ENCODE results near the gene STXBP1. TPM values are rescaled to one million over a fixed set of nuclear protein-coding genes. Genes with fewer than 3 reads are reported as not detected.

The STXBP1 gene
- total and polyA plus RNA-seq, 2 of the 13 experiments (the other 11 are each of a cell fraction or from before 2014, with no cell fraction given): 2.9 TPM

- FAIRE-seq: no peak
- BruUV-seq (replicated peaks): no TSS peak
- in situ Hi-C loops (cut with HindIII; ENCODE audit: extremely low pct_ligation_motif_present, low pct_unique_long_range_greater_than_20kb): no loop called here
- Histone ChIP-seq H3K4me2 (ENCODE audit: low read depth, low read length) (no peak overlapping the region), H3K4me3 (replicated peaks in 1 of 3; ENCODE audit: insufficient read depth in 1 of 3, low read depth in 2 of 3, low read length in 3 of 3) (no peak overlapping the region), H4K20me1 (ENCODE audit: insufficient read depth, low read length) (no peaks in the 10 kb centered on the region), H3K79me2 (ENCODE audit: insufficient read depth, low read length) (no peaks in the 10 kb centered on the region), H2AFZ (ENCODE audit: low read length) (no peak overlapping the region), H3K4me1 (ENCODE audit: insufficient read depth, low read length) (no peaks in the 10 kb centered on the region), H3K27me3 (ENCODE audit: control insufficient read depth in 1 of 2, insufficient read depth in 2 of 2, low read length in 2 of 2) (no peaks in the 10 kb centered on the region), H3K36me3 (replicated peaks in 1 of 2; ENCODE audit: control insufficient read depth in 1 of 2, insufficient read depth in 2 of 2, low read length in 2 of 2) (no peaks in the 10 kb centered on the region), H3K27ac (ENCODE audit: extremely low read length, insufficient read depth, low read length) (no peak overlapping the region), H3K9ac (ENCODE audit: insufficient read depth, low read depth, low read length) (no peak overlapping the region), H3K9me3 (ENCODE audit: low read length) (no peaks in the 10 kb centered on the region)
- no peak for DNase-seq (ENCODE audit: low spot score)
- CTCF ChIA-PET (ENCODE audit: low intra/inter-chr PET ratio, low total read pairs): no interaction called here
- intact Hi-C loops (cut with micrococcal nuclease; ENCODE audit: unreplicated experiment): no loop called here
- POLR2A ChIA-PET: no interaction called here
- WGBS (ENCODE audit: low lambda C conversion rate): 60% methylated on average over 2 of the region's 2 CpGs
- ATAC-seq: no peak
- TF ChIP-seq, protein P1, sequence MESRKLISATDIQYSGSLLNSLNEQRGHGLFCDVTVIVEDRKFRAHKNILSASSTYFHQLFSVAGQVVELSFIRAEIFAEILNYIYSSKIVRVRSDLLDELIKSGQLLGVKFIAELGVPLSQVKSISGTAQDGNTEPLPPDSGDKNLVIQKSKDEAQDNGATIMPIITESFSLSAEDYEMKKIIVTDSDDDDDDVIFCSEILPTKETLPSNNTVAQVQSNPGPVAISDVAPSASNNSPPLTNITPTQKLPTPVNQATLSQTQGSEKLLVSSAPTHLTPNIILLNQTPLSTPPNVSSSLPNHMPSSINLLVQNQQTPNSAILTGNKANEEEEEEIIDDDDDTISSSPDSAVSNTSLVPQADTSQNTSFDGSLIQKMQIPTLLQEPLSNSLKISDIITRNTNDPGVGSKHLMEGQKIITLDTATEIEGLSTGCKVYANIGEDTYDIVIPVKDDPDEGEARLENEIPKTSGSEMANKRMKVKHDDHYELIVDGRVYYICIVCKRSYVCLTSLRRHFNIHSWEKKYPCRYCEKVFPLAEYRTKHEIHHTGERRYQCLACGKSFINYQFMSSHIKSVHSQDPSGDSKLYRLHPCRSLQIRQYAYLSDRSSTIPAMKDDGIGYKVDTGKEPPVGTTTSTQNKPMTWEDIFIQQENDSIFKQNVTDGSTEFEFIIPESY (CRISPR knock-in tag; IDR thresholded peaks at IDR 0.05): no peak
- TF ChIP-seq BCL6 (CRISPR knock-in tag; IDR thresholded peaks at IDR 0.05) (no peak), SOX6 (IDR thresholded peaks at IDR 0.05) (no peak), SOX6 (CRISPR knock-in tag; IDR thresholded peaks at IDR 0.05) (no peak), ZNF580 (CRISPR knock-in tag; IDR thresholded peaks at IDR 0.05; ENCODE audit: borderline replicate concordance, low read depth) (no peak), RARA (CRISPR knock-in tag; IDR thresholded peaks at IDR 0.05) (no peak), KDM4B (CRISPR knock-in tag; IDR thresholded peaks at IDR 0.05) (no peak), ZBTB20 (CRISPR knock-in tag; IDR thresholded peaks at IDR 0.05; ENCODE audit: borderline replicate concordance, low read depth) (no peak), ZNF567 (CRISPR knock-in tag; IDR thresholded peaks at IDR 0.05; ENCODE audit: borderline replicate concordance) (no peak), ZNF670 (CRISPR knock-in tag; IDR thresholded peaks at IDR 0.05; ENCODE audit: borderline replicate concordance) (no peak), MEIS1 (CRISPR knock-in tag; IDR thresholded peaks at IDR 0.05; ENCODE audit: borderline replicate concordance) (no peak), ZNF563 (CRISPR knock-in tag; IDR thresholded peaks at IDR 0.05) (no peak), ZNF776 (CRISPR knock-in tag; IDR thresholded peaks at IDR 0.05) (no peak), TAF1 (CRISPR knock-in tag; IDR thresholded peaks at IDR 0.05) (no peak), NFRKB (IDR thresholded peaks at IDR 0.05) (no peak), RNF219 (CRISPR knock-in tag; IDR thresholded peaks at IDR 0.05) (no peak), SMAD3 (CRISPR knock-in tag; IDR thresholded peaks at IDR 0.05) (no peak)
- TF ChIP-seq, protein P2, sequence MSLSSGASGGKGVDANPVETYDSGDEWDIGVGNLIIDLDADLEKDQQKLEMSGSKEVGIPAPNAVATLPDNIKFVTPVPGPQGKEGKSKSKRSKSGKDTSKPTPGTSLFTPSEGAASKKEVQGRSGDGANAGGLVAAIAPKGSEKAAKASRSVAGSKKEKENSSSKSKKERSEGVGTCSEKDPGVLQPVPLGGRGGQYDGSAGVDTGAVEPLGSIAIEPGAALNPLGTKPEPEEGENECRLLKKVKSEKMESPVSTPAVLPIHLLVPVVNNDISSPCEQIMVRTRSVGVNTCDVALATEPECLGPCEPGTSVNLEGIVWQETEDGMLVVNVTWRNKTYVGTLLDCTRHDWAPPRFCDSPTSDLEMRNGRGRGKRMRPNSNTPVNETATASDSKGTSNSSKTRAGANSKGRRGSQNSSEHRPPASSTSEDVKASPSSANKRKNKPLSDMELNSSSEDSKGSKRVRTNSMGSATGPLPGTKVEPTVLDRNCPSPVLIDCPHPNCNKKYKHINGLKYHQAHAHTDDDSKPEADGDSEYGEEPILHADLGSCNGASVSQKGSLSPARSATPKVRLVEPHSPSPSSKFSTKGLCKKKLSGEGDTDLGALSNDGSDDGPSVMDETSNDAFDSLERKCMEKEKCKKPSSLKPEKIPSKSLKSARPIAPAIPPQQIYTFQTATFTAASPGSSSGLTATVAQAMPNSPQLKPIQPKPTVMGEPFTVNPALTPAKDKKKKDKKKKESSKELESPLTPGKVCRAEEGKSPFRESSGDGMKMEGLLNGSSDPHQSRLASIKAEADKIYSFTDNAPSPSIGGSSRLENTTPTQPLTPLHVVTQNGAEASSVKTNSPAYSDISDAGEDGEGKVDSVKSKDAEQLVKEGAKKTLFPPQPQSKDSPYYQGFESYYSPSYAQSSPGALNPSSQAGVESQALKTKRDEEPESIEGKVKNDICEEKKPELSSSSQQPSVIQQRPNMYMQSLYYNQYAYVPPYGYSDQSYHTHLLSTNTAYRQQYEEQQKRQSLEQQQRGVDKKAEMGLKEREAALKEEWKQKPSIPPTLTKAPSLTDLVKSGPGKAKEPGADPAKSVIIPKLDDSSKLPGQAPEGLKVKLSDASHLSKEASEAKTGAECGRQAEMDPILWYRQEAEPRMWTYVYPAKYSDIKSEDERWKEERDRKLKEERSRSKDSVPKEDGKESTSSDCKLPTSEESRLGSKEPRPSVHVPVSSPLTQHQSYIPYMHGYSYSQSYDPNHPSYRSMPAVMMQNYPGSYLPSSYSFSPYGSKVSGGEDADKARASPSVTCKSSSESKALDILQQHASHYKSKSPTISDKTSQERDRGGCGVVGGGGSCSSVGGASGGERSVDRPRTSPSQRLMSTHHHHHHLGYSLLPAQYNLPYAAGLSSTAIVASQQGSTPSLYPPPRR (CRISPR knock-in tag; IDR thresholded peaks at IDR 0.05; ENCODE audit: borderline replicate concordance): no peak
Measured at GRCh38 chr9:127679506-127679905, 67.4 kb downstream of the STXBP1 start.

Data from HepG2 (cell line).